GM21723 (cell line): Measurements from ENCODE around the gene RGS3.

Experiments
- ATAC-seq: cut with Tn5 transposase; IDR thresholded peaks from one replicate; pipeline ENCODE4 v1.9.1; 2021; ENCODE audit warnings: mild to moderate bottlenecking, moderate library complexity; ENCODE audit not compliant: unreplicated experiment

The RGS3 gene

DNA sequence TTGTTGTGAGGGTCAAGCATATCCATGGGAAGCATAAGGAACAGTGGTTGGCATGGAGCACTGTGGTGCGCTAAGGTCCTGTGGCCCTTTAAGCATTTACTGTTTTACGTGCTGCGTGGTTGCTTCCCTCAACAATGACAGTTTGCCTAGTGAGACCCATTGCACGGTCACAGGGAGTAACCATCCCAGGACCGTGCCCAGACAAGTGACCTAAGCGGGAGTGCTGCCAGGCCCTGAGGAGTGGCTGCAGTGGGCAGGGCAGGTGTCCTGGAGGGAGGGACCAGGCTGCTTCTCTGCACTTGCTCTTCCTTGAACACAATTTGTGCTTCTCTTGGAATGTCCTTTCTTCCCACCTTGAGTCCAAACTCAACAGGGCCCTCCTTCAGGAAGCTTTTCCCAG, 64.6 kb downstream of the RGS3 start:
- ATAC-seq, result no peak

DNA sequence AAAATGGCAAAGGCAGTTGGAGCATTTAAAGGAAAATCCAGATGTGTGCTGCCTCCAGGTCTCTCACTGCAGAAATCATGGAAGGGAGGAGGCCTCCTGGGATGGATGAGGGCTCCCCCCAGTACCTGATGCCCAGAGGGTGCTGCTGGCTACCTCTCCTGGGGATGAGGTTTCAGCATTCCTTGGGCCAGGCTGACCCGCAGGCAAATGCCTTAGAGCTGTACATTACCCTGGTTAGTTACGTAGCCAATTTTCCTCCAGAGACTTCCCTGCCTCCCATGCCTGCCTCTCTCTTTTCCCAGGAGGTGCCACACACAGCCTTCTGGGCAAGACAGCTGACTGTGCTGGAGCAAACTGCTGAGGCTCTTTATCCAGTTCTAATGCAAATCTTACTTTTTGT, 65.3 kb downstream of the RGS3 start:
- no peak for ATAC-seq

- ATAC-seq, result no peak
These were observed 65.9 kb downstream of the RGS3 start for GRCh38 chr9:113529336-113530009.

GRCh38 chr9:113530022-113530635, 66.6 kb downstream of the RGS3 start:
- no peak for ATAC-seq

- ATAC-seq, result no peak
These were observed 67.4 kb downstream of the RGS3 start for GRCh38 chr9:113530942-113531341.

DNA sequence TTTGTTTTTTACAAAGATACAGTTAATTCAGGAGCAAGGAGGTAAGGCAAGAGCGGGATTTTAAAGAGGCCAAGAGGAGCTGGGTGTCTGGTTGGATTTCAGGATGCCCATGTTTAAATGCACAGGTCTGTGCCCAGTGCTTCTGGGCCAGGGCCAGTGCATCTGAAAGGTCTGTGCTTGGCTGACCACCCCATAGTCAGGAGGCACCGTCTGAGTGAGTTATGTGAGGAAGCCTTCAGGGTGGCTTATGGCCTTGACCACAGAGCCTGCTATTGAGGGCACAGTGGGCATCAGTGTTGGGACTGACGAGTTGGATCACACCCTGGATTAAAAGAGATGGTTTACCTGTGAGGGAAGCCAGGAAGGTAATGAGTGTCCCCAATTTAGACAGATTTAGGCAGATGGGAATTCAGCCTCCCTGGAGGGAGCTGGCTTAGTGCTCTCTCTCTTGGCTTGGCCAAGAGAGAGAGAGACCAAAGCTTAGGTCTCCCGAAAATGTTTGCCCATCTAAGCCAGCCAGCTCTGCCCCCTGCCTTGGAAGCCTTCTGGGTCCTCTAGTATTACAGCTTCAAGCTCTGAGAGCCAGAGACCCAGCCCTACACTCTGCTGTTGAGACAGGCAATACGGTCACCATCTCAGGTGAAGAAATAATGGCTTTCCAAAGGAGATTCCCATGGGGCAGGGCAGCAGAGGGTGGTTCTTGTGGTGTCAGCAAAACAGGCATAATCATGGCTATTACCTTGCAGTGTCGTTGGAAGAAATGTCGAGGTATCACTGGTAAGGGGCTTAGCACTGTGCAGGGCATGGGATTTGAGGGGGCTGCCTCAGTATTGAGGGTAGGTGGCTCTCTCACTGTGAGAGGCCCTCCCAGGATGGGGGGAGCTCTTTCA, 68.6 kb downstream of the RGS3 start:
- no peak for ATAC-seq

DNA sequence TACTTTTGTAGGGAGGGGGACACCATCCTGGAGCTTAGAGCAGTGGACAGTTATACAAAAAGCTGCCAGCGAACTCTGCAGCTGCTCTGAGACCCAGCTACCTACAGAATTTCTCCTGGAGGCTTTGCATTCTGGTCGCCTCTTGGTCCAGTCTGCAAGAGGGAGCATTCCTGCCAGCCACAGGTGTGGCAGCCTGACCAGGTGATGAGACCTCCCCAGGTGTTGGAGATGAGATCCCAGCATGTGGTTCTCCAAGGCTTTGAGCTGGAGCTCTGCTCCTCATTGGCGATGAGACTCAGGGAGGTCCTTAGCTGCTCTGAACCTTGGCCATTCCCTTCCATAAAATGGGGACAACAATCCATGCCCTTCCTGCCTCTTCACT, 69.3 kb downstream of the RGS3 start:
- ATAC-seq, result no peak

DNA sequence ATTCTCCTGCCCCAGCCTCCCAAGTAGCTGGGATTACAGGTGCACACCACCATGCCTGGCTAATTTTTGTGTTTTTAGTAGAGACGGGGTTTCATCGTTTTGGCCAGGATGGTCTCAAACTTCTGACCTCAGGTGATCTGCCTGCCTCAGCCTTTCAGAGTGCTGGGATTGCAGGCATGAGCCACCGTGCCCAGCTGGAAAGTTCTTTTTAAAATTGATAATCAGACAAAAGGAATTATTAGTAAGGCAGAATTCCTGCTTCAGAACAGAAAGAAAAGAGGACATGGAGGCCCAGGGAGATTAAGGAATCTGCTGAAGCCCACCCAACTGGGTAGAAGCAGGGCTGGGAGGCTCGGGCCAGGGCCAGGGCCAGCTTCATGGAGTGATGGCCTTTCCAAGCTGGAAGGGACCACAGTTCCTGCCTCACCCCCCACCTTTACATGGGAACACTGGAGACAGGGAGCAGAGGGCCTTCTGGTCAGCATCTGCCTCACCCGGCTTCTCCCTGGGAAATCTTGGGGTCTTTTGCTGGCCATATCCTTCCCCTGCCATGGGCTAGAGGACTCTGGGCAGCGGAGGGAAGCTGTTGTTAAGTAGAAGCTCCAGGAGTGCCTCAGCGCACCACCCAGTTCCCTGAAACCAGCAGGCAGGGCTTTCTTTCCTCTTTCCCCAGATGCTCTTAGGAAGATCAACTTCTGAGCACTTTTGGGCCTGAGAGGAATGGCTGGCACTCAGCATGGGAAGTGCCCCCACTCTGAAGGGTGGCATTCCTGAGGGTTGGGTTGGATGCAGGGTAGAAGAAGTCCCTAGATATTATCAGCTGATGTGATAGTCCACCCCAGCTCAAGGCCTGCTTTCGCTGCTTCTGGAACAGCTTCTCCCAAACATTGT, 70.1 kb downstream of the RGS3 start:
- no peak for ATAC-seq

- ATAC-seq, result no peak
These were observed 72.2 kb downstream of the RGS3 start for GRCh38 chr9:113535756-113536155.

DNA sequence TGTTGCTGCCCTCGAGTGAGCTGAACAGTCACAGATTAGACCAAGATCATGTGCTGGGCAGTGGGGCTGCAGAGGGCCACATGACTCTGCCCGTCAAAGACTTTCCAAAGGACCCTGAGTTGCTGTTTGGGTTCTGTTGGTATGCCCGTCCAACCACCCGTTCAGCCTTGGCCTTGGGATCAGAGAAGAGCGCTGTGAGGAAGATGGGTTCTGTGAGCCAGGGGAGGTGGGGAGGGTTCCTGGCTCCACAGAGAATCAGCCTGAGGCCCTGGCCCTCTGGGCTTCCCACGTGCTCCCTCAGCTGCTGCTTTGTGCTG, 72.6 kb downstream of the RGS3 start:
- ATAC-seq, result no peak

- ATAC-seq, result no peak
These were observed 73.1 kb downstream of the RGS3 start for GRCh38 chr9:113536483-113537228.

DNA sequence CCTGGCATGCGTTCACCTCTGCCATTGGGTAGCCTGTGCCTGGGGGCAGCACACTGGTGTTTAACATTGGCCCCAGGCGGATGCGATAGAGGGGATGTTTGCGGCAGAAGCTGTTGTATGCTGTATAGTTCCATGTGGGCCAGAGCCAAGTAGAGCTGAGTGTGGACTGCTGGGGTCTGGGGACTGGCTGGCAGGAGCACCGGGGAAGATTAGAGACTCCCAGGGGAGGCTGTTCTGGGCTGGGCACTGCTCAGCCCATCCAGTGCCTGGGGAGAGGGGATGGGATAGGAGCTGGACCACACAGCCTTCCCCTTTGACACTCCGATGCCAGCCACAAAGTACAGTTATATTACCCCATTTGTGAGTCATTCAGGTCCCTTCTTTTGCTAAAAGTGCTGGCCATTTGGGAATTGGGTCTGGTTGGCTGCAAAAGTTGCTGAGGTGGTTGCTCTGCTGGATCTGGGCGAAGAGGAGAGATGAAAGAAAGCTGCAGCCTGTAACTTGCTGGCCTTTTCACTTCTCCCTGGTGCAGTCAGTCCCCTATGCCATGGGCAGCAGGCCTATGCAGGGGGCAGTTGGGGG, 73.8 kb downstream of the RGS3 start:
- no peak for ATAC-seq

DNA sequence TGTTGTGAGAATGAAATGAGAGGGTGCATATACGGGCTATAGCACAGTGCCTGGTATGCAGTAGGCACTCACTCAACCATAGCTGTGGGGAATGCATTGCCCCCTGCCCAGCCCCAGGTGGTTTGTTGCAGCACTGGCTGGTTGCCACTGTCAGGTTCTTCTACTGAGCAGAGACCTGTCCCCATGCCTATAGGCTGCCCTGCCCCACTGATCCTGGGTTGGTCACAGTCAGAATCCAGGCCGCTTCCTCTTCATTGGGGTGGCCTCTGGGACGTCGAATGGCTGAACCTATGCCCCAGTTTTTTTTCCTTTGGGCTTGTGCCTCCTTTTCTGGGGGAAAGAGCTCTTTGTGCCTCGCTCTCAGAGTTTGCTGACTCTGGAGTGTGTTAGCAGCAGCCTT, 74.6 kb downstream of the RGS3 start:
- ATAC-seq, result no peak

- no peak for ATAC-seq
These were observed 75.3 kb downstream of the RGS3 start for GRCh38 chr9:113538701-113539430.

GRCh38 chr9:113540466-113540865, 76.9 kb downstream of the RGS3 start:
- ATAC-seq, result no peak

- ATAC-seq, result no peak
These were observed 77.7 kb downstream of the RGS3 start for GRCh38 chr9:113541019-113541900.

GRCh38 chr9:113542006-113542405, 78.5 kb downstream of the RGS3 start:
- no peak for ATAC-seq

GRCh38 chr9:113542741-113543140, 79.2 kb downstream of the RGS3 start:
- no peak for ATAC-seq
